SK-N-MC (cell line): ENCODE measurements around the gene ASPSCR1.

ENCODE experiments used
- DNase-seq: peaks from one replicate; pipeline ENCODE4 v3.0.0-alpha.2; 2011; ENCODE audit warnings: low read depth, low spot score
- H3K27ac ChIP-seq: fragments of 200-600 bp; sonication (generic); 2 replicates; pipeline ENCODE4 v1.5.1; 2016; ENCODE audit warnings: mixed run types
- H3K36me3 ChIP-seq: fragments of 200-600 bp; sonication (generic); 2 replicates; pipeline ENCODE4 v1.6.1; 2017; ENCODE audit warnings: antibody characterized with exemption, low read length, mixed read lengths; ENCODE audit not compliant: insufficient read depth
- H3K4me3 ChIP-seq: fragments of 200-600 bp; sonication (generic); 2 replicates; pipeline ENCODE4 v1.5.1; 2016
- H3K9ac ChIP-seq: fragments of 200-600 bp; sonication (generic); 2 replicates; pipeline ENCODE4 v1.8.0; 2017; ENCODE audit warnings: mixed run types, mixed read lengths; ENCODE audit not compliant: insufficient read length
- H3K9me3 ChIP-seq: fragments of 200-600 bp; sonication (generic); 2 replicates; pipeline ENCODE4 v1.6.1; 2017; ENCODE audit warnings: low read depth, mild to moderate bottlenecking, antibody characterized with exemption, low read length, moderate library complexity, mixed read lengths
- EZH2 ChIP-seq: fragments of 200-600 bp; sonication (generic); IDR thresholded peaks from one replicate; pipeline ENCODE4 v1.6.1; 2017; ENCODE audit warnings: antibody characterized with exemption
- FOXP2 ChIP-seq: optimal IDR thresholded peaks from 2 replicates; pipeline ENCODE3; 2011; ENCODE audit warnings: mild to moderate bottlenecking, moderate library complexity; ENCODE audit not compliant: insufficient read depth; ENCODE audit errors: extremely low read length, control extremely low read depth
- POLR2AphosphoS5 ChIP-seq: IDR thresholded peaks from 2 replicates; pipeline ENCODE4 v1.6.1; 2012; ENCODE audit warnings: mild to moderate bottlenecking, low read depth, low read length, borderline replicate concordance

Gene ASPSCR1

GRCh38 chr17:82020572-82021106 is 43.2 kb downstream of the ASPSCR1 start:
- DNase-seq = no peak
- no peak overlapping the region for H3K27ac ChIP-seq
- H3K4me3 ChIP-seq = no peak overlapping the region
- H3K9ac ChIP-seq = no peak overlapping the region
- no peaks in the 10 kb centered on the region for H3K36me3 ChIP-seq
- TF ChIP-seq EZH2 = no peak
- TF ChIP-seq POLR2AphosphoS5 = no peak
- TF ChIP-seq FOXP2 = no peak
- no peaks in the 10 kb centered on the region for H3K9me3 ChIP-seq

GRCh38 chr17:82021107-82021899 is 43.9 kb downstream of the ASPSCR1 start:
- peak overlapping the region; percentile 85 for H3K9ac ChIP-seq
- no peaks in the 10 kb centered on the region for H3K9me3 ChIP-seq
- H3K27ac ChIP-seq = no peak overlapping the region
- no peak for TF ChIP-seq EZH2
- no peak for TF ChIP-seq POLR2AphosphoS5
- no peak for TF ChIP-seq FOXP2
- no peaks in the 10 kb centered on the region for H3K36me3 ChIP-seq
- no peak for DNase-seq
- peak overlapping the region; percentile 98 for H3K4me3 ChIP-seq

GRCh38 chr17:82021900-82022309 is 44.5 kb downstream of the ASPSCR1 start:
- Histone ChIP-seq H3K9ac (peak overlapping the region; percentile 85), H3K4me3 (peak overlapping the region; percentile 98), H3K27ac (no peak overlapping the region), H3K9me3 (no peaks in the 10 kb centered on the region), H3K36me3 (no peaks in the 10 kb centered on the region)
- DNase-seq = no peak
- TF ChIP-seq EZH2 = no peak
- no peak for TF ChIP-seq FOXP2
- no peak for TF ChIP-seq POLR2AphosphoS5

GRCh38 chr17:82022310-82022980 is 45.0 kb downstream of the ASPSCR1 start, which contains the start of gene CENPX:
Gene CENPX, minus strand, starts transcription at chr17:82022878. Its CDS starts 17 bp downstream, at chr17:82022861.
- TF ChIP-seq POLR2AphosphoS5 (peak; percentile 55; the same call in 1 of the 2 replicates), FOXP2 (no peak)
- H3K4me3 ChIP-seq = peak within 1 kb of the TSS; percentile 98
- peak within 1 kb of the TSS; percentile 85 for H3K9ac ChIP-seq
- no peaks in the 10 kb centered on the region for H3K36me3 ChIP-seq
- DNase-seq = no peak
- no peak within 1 kb of the TSS for H3K27ac ChIP-seq
- H3K9me3 ChIP-seq = no peaks in the 10 kb centered on the region

- H3K9ac ChIP-seq = peak within 1 kb of the TSS; percentile 85
- TF ChIP-seq FOXP2 (peak; percentile 45), EZH2 (no peak)
- peak; percentile 96 for DNase-seq
- H3K9me3 ChIP-seq = no peaks in the 10 kb centered on the region
- peak within 1 kb of the TSS; percentile 98 for H3K4me3 ChIP-seq
- H3K27ac ChIP-seq = no peak within 1 kb of the TSS
- H3K36me3 ChIP-seq = no peaks in the 10 kb centered on the region
Observed at GRCh38 chr17:82022981-82023446, 45.6 kb downstream of the ASPSCR1 start, which contains the start of gene LRRC45. Gene LRRC45, plus strand, starts transcription at chr17:82023305. Its CDS starts 339 bp downstream, at chr17:82023644.

- Histone ChIP-seq H3K9ac (peak overlapping the region; percentile 81), H3K9me3 (no peaks in the 10 kb centered on the region), H3K4me3 (peak overlapping the region; percentile 89), H3K27ac (no peak overlapping the region), H3K36me3 (no peaks in the 10 kb centered on the region)
- DNase-seq = no peak
- TF ChIP-seq FOXP2 = no peak
- TF ChIP-seq POLR2AphosphoS5 = no peak; the same call in 1 of the 2 replicates
- no peak for TF ChIP-seq EZH2
Observed at GRCh38 chr17:82023447-82024241, 46.2 kb downstream of the ASPSCR1 start.

GRCh38 chr17:82024859-82025258 is 47.4 kb downstream of the ASPSCR1 start:
- no peak overlapping the region for H3K4me3 ChIP-seq

More at GRCh38 chr17:82024859-82025258, 47.4 kb downstream of the ASPSCR1 start:
- Histone ChIP-seq H3K27ac (no peak overlapping the region), H3K9me3 (no peaks in the 10 kb centered on the region), H3K9ac (no peak overlapping the region), H3K36me3 (no peaks in the 10 kb centered on the region)
- no peak for TF ChIP-seq EZH2
- TF ChIP-seq FOXP2 = no peak
- TF ChIP-seq POLR2AphosphoS5 = no peak
- no peak for DNase-seq
